GM19099 (cell line): ENCODE data around the gene NUMB.

Source experiments
- POLR2A ChIP-seq: IDR thresholded peaks from 3 replicates; pipeline ENCODE4 v1.6.1; 2011; ENCODE audit warnings: low read depth; ENCODE audit not compliant: insufficient read length; ENCODE audit errors: extremely low read depth

The NUMB gene

DNA sequence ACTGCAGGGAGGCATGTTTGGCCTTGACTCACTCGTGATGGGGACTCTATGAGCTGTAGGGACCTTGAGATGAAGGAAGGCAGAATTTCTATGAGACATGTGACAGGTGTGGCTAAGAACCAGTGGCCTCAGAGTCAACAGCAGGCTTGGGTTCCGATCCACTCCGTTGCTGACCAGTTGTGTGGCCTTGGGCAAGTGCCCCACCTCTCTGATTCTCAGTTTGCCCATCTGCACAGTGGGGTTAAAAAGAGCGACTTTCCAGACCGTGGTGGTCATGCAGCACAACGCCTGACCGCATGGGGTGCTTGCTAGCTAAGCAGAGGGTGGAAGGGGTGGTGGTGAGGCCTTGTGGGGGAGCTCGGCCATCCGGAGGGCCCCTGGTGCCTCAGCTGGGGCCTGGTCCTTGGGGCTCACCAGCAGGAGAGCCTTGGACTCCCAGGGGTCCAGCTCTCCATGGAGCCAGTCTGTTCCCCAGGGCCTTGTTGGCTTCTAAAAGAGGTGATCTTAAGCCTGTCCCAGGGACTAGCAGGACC is 202.6 kb downstream of the NUMB start:
- no peak for TF ChIP-seq POLR2A

DNA sequence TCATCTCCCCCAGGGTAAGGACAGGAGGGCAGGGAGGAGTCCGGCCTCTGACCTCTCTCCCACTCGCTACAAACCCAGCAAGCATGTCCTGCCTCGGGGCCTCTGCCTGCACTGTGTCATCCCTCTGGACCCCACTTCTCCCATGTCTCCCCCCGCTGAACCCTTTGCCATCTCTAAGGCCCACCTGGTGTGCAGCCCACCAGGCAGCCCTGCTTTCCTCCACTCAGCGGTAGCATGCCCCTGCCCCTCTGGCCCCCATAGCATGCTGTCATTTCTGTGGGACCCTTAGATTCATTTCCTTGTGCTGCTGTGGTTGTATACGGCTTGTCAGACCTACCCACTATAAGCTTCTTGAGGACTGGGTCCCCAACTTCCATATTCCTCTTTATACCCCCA is 203.3 kb downstream of the NUMB start:
- no peak for TF ChIP-seq POLR2A

DNA sequence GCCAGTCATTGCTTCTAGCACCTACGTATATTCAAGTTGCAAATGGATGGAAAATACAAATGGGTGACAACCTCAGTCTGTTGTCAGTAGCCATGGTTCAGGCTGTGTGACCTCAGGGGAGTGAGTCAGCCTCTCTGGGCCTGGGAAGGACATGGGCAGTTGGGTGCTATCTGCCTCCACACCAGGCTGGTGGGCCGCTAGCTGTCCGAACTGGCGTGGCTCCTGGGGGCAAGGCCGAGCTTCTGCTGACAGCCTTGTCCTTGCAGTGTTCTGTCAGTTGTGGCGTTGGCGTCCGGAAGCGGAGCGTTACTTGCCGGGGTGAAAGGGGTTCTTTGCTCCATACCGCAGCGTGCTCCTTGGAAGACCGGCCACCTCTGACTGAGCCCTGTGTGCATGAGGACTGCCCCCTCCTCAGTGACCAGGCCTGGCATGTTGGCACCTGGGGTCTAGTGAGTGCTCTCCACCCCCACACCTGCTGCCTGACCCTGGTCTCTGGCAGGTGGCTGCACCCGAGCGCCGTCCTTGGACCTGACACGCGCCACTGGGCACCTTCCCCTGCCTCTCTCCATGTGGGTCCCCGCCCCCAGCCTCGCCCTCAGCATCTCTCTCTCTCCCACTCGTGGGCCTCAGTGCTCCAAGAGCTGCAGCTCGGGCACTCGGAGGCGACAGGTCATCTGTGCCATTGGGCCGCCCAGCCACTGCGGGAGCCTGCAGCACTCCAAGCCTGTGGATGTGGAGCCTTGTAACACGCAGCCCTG is 203.9 kb downstream of the NUMB start:
- TF ChIP-seq POLR2A: no peak

GRCh38 chr14:73253721-73254120 is 204.6 kb downstream of the NUMB start:
- no peak for TF ChIP-seq POLR2A

- no peak for TF ChIP-seq POLR2A
Observed at GRCh38 chr14:73253323-73253610, 205.1 kb downstream of the NUMB start.

GRCh38 chr14:73252491-73253322 is 205.6 kb downstream of the NUMB start:
- no peak for TF ChIP-seq POLR2A

- TF ChIP-seq POLR2A: no peak
Observed at GRCh38 chr14:73251516-73252215, 206.7 kb downstream of the NUMB start.

- no peak for TF ChIP-seq POLR2A
Observed at GRCh38 chr14:73250781-73251500, 207.4 kb downstream of the NUMB start.

DNA sequence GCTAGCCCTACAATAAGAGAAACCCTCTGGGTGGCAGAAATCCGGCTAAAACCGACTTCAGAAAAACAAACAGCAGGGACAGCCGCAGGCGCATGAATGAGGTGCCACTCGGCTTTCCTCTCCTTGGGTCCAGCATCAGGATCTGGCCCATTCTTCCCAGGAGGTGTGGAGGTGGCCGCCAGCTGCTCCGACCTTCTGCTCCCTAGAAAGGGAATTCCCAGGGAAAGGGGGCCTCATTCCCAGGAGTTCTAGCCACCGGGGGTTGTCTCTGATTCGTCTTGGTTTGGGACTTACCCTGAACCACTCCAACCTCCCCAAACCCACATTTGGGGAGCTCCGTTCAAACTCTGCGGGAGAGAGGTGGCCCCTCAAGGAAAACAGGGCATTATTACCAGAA is 208.0 kb downstream of the NUMB start:
- TF ChIP-seq POLR2A: no peak

DNA sequence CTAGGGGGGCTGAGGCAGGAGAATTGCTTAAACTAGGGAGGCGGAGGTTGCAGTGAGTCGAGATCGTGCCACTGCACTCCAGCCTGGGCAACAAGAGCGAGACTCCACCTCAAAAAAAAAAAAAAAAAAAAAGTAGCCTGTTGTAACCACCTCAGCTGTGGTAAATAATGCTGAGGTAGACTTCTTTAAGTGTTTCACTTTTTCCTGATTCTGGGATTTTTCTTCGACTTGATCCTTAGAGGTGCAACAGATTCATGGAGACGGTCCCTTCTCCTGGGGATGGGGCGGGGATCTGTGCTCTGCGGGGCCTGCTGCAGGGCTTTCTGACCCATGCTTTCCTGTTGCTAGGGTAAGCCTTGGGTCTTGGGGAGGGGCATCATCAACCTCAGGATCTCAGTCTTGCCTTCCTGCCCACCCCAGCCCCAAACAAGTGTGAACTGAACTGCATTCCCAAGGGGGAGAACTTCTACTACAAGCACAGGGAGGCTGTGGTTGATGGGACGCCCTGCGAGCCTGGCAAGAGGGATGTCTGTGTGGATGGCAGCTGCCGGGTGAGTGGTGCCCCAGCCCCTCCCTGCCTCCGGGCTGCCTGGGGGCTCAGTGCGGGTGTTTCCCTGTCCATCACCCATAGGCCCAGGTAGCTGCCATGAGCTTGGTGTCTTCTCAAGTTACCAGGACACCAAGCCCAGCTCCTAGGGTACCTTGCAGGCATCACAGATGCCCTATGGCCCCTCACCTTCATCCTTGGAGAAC is 208.6 kb downstream of the NUMB start:
- no peak for TF ChIP-seq POLR2A

DNA sequence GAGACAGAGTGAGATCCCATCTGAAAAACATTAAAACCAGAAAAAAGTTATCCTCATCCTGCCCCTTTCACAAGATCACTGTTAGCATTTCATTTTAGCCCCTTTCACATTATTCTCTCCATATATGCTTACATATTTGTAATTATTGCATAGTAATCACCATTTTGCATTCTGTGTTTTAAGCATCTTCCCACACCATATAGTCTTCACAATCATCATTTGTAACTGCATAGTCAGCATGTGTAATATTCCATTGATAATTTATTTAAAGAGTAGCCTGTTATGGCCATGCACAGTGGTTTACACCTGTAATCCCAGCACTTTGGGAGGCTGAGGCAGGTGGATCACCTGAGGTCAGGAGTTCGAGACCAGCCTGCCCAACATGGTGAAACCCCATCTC is 209.2 kb downstream of the NUMB start:
- TF ChIP-seq POLR2A: no peak

- TF ChIP-seq POLR2A: no peak
Observed at GRCh38 chr14:73248108-73248868, 210.1 kb downstream of the NUMB start.

GRCh38 chr14:73246387-73247150 is 211.8 kb downstream of the NUMB start:
- no peak for TF ChIP-seq POLR2A
